GM18867 (cell line): ENCODE data around the gene NIP7.
A peak's percentile ranks its signal among the peaks of the same experiment; 100 is the strongest.
"Not testable (repeated sequence)": the region's sequence is repeated elsewhere in the genome, so short reads cannot be mapped to it uniquely, and the experiment has no call there.

Experiments
- ATAC-seq: cut with Tn5 transposase; IDR thresholded peaks from one replicate; pipeline ENCODE4 v1.9.1; 2021; ENCODE audit warnings: mild to moderate bottlenecking, moderate library complexity; ENCODE audit not compliant: unreplicated experiment

NIP7 gene

GRCh38 chr16:69338557-69339288, 849 bp upstream of the NIP7 start:
- ATAC-seq = no peak

GRCh38 chr16:69340095-69340644, 598 bp downstream of the NIP7 start:
- no peak for ATAC-seq

- ATAC-seq = no peak
Observed at GRCh38 chr16:69344171-69344570, 4.6 kb downstream of the NIP7 start.

- peak; percentile 49 for ATAC-seq
Observed at GRCh38 chr16:69345923-69346322, 6.4 kb downstream of the NIP7 start.

- ATAC-seq = no peak
Observed at GRCh38 chr16:69346683-69347082, 7.1 kb downstream of the NIP7 start.

GRCh38 chr16:69348222-69348621, 8.7 kb downstream of the NIP7 start:
- no peak for ATAC-seq

- no peak for ATAC-seq
Observed at GRCh38 chr16:69349536-69349935, 10.0 kb downstream of the NIP7 start.

GRCh38 chr16:69350536-69351133, 11.1 kb downstream of the NIP7 start:
- ATAC-seq = no peak

GRCh38 chr16:69351309-69352027, 11.9 kb downstream of the NIP7 start, which contains the start of gene TMED6:
TMED6 (minus strand) TSS chr16:69351786; CDS start chr16:69351753, 33 bp downstream.
- ATAC-seq = no peak

GRCh38 chr16:69360070-69360469, 20.5 kb downstream of the NIP7 start:
- ATAC-seq = not testable (repeated sequence)

- ATAC-seq = no peak
Observed at GRCh38 chr16:69363281-69363717, 23.7 kb downstream of the NIP7 start.

- ATAC-seq = no peak
Observed at GRCh38 chr16:69364088-69364487, 24.5 kb downstream of the NIP7 start.

- ATAC-seq = no peak
Observed at GRCh38 chr16:69365901-69366300, 26.3 kb downstream of the NIP7 start.

- ATAC-seq = no peak
Observed at GRCh38 chr16:69366431-69366830, 26.9 kb downstream of the NIP7 start.

GRCh38 chr16:69367980-69368379, 28.4 kb downstream of the NIP7 start:
- ATAC-seq = no peak

- ATAC-seq = no peak
Observed at GRCh38 chr16:69368866-69369265, 29.3 kb downstream of the NIP7 start.

- ATAC-seq = no peak
Observed at GRCh38 chr16:69371564-69371963, 32.0 kb downstream of the NIP7 start.

GRCh38 chr16:69373019-69373418, 33.4 kb downstream of the NIP7 start:
- no peak for ATAC-seq

- ATAC-seq = no peak
Observed at GRCh38 chr16:69376393-69377059, 37.0 kb downstream of the NIP7 start.

- no peak for ATAC-seq
Observed at GRCh38 chr16:69378036-69378435, 38.5 kb downstream of the NIP7 start.

- ATAC-seq = no peak
Observed at GRCh38 chr16:69378760-69379159, 39.2 kb downstream of the NIP7 start.
